K562 (cell line): Measurements from ENCODE around the gene LRRC25. TPM values are rescaled to one million over a fixed set of nuclear protein-coding genes. Genes with fewer than 3 reads are reported as not detected.
A peak's percentile ranks its signal among the peaks of the same experiment; 100 is the strongest.

Source experiments
- ATAC-seq: fragments of 200-7000 bp; cut with Tn5 transposase; 3 replicates; pipeline ENCODE4 v1.9.1; 2020; ENCODE audit warnings: moderate library complexity
- BruUV-seq: library from RNA; stranded (reverse); fragments of 400-500 nt; replicated peaks from 2 replicates; lab custom pipeline; 2021; lab: Mats Ljungman, UMichigan
- CTCF ChIA-PET: fragments of 300-600 bp; formaldehyde crosslinking; extraction: SDS; loops from one replicate; lab custom pipeline; 2021; ENCODE audit warnings: low intra/inter-chr PET ratio; lab: Yijun Ruan, JAX
- POLR2A ChIA-PET: fragments of 300-600, 350-650 bp; sonication (Branson Sonifier 250); formaldehyde crosslinking; extraction: SDS; loops from one replicate; lab custom pipeline; 2021; ENCODE audit warnings: antibody characterized with exemption, inconsistent platforms; lab: Yijun Ruan, JAX
- DNase-seq, 4 experiments: peaks; one replicate each; pipeline versions ENCODE4 v3.0.0 to v3.0.0-alpha.2; 2011 to 2018; ENCODE audit warnings: low spot score in 3 of 4, mixed read lengths in 3 of 4; ENCODE audit errors: extremely low read depth in 1 of 4
- FAIRE-seq: peaks from 2 replicates; lab custom pipeline; 2011; peaks lifted over from hg19 to GRCh38; lab: Jason Lieb, UNC
- H2AFZ ChIP-seq: 2 replicates; pipeline ENCODE4 v1.6.0; 2011; ENCODE audit warnings: low read depth, low read length, control low read depth, inconsistent platforms
- H3K27ac ChIP-seq: fragments of 200-600 bp; 3 replicates; pipeline ENCODE4 v1.8.0; 2011; ENCODE audit warnings: low read depth, mild to moderate bottlenecking, control low read depth, inconsistent platforms, low read length, moderate library complexity, mixed read lengths; ENCODE audit errors: extremely low read depth
- H3K27me3 ChIP-seq, 2 experiments: fragments of 300-600 bp in 1 of 2; 2 replicates in 1 of 2; 3 replicates in 1 of 2; pipeline versions ENCODE4 v1.6.0 to v1.8.0; 2011; ENCODE audit warnings: inconsistent platforms in 2 of 2, low read length in 2 of 2, mild to moderate bottlenecking in 1 of 2, mixed read lengths in 1 of 2, moderate library complexity in 1 of 2; ENCODE audit not compliant: control insufficient read depth in 2 of 2, insufficient read depth in 2 of 2
- H3K36me3 ChIP-seq: fragments of 300-600 bp; 3 replicates; pipeline ENCODE4 v1.8.0; 2011; ENCODE audit warnings: mild to moderate bottlenecking, low read length, inconsistent platforms; ENCODE audit not compliant: control insufficient read depth, insufficient read depth
- H3K4me1 ChIP-seq, 2 experiments: fragments of 200-600 bp in 1 of 2; replicated peaks in 1 of 2; 2 replicates in 1 of 2; 3 replicates in 1 of 2; pipeline versions ENCODE4 v1.5.1 to v1.8.0; 2011; ENCODE audit warnings: inconsistent platforms in 2 of 2, low read length in 2 of 2, mild to moderate bottlenecking in 1 of 2, mixed read lengths in 1 of 2, moderate library complexity in 1 of 2; ENCODE audit not compliant: control insufficient read depth in 2 of 2, insufficient read depth in 2 of 2
- H3K4me2 ChIP-seq: 2 replicates; pipeline ENCODE4 v1.6.1; 2011; ENCODE audit warnings: low read length, control low read depth, inconsistent platforms, mixed read lengths; ENCODE audit not compliant: insufficient read depth
- H3K4me3 ChIP-seq: fragments of 200-600 bp; sonication (generic), shearing (Covaris generic); 2 replicates; pipeline ENCODE4 v1.5.1; 2016; ENCODE audit warnings: control low read depth, inconsistent platforms
- H3K79me2 ChIP-seq: fragments of 200-600 bp; 3 replicates; pipeline ENCODE4 v1.8.0; 2011; ENCODE audit warnings: low read length, inconsistent platforms; ENCODE audit not compliant: control insufficient read depth, insufficient read depth
- H3K9ac ChIP-seq, 2 experiments: 2 replicates each; pipeline versions ENCODE4 v1.6.0 to v1.6.1; 2011; ENCODE audit warnings: low read depth in 2 of 2, low read length in 2 of 2, control low read depth in 1 of 2, inconsistent platforms in 1 of 2, mild to moderate bottlenecking in 1 of 2, mixed read lengths in 1 of 2; ENCODE audit not compliant: insufficient read depth in 1 of 2
- H3K9me1 ChIP-seq: one replicate; pipeline ENCODE4 v1.6.0; 2011; ENCODE audit warnings: inconsistent platforms, mild to moderate bottlenecking, low read length, moderate library complexity; ENCODE audit not compliant: control insufficient read depth, insufficient read depth
- H3K9me3 ChIP-seq: replicated peaks from 2 replicates; pipeline ENCODE4 v1.5.1; 2011; ENCODE audit warnings: low read depth, low read length, inconsistent platforms; ENCODE audit not compliant: control insufficient read depth, insufficient read depth
- H4K20me1 ChIP-seq: replicated peaks from 2 replicates; pipeline ENCODE4 v1.6.1; 2011; ENCODE audit warnings: low read length, inconsistent platforms, mixed read lengths; ENCODE audit not compliant: control insufficient read depth, insufficient read depth
- ADNP ChIP-seq: fragments of 200-800 bp; sonication (Bioruptor generic); IDR thresholded peaks from 2 replicates; pipeline ENCODE4 v1.6.1; 2016; ENCODE audit warnings: missing genetic modification characterization, missing compliant biosample characterization
- FIP1L1 ChIP-seq: fragments of 200-400 bp; formaldehyde crosslinking; IDR thresholded peaks from 2 replicates; pipeline ENCODE4 v1.6.1; 2018; ENCODE audit warnings: mild to moderate bottlenecking, low read depth, low read length; ENCODE audit not compliant: poor library complexity, severe bottlenecking
- PHTF2 ChIP-seq: fragments of 250-450 bp; sonication (Bioruptor Pico); IDR thresholded peaks from 2 replicates; pipeline ENCODE4 v1.5.0; 2021; ENCODE audit warnings: mild to moderate bottlenecking
- POLR2AphosphoS2 ChIP-seq: IDR thresholded peaks from 2 replicates; pipeline ENCODE4 v1.6.1; 2012; ENCODE audit warnings: low read length, improper control_type of control experiment
- POLR2G ChIP-seq: fragments of 200-400 bp; formaldehyde crosslinking; IDR thresholded peaks from 2 replicates; pipeline ENCODE4 v1.6.1; 2017; ENCODE audit warnings: low read depth, mild to moderate bottlenecking, antibody characterized with exemption, low read length, moderate library complexity
- TAF9B ChIP-seq: fragments of 450-650 bp; IDR thresholded peaks from 2 replicates; pipeline ENCODE4 v1.6.1; 2018; ENCODE audit warnings: mild to moderate bottlenecking; ENCODE audit not compliant: partially characterized antibody
- THRAP3 ChIP-seq: fragments of 450-650 bp; IDR thresholded peaks from 2 replicates; pipeline ENCODE4 v1.6.1; 2016; ENCODE audit warnings: mild to moderate bottlenecking, inconsistent platforms, borderline replicate concordance
- WGBS: fragments of 100-300 bp; shearing (Covaris generic); methylation state at CpG from one replicate; pipeline ENCODE4 v1.1.6; 2016; ENCODE audit warnings: low coverage, mixed read lengths; ENCODE audit not compliant: insufficient coverage; ENCODE audit errors: missing lambda C conversion rate; 5-methylcytosine and 5-hydroxymethylcytosine counted together
- in situ Hi-C: fragments of 300-500 bp; cut with MboI; formaldehyde crosslinking; loops from 4 replicates; pipeline ENCODE4 v1.15.0; 2018; ENCODE audit warnings: inconsistent platforms, mixed read lengths
- intact Hi-C: fragments of 100-400 bp; cut with micrococcal nuclease; formaldehyde crosslinking; loops from 2 replicates; pipeline ENCODE4 v1.14.2; 2022
- polyA plus RNA-seq, 8 experiments: library from polyadenylated mRNA; depleted of rRNA in 4 of 8; stranded (reverse) in 5 of 8; unstranded in 3 of 8; fragments of >200 nt; fragmentation: Nextera tagmentation in 2 of 8; fragmentation: Illumina TruSeq in 1 of 8; extraction: Ambion mirVana in 2 of 8; extraction: Trizol in 1 of 8; gene quantifications; 2 replicates each; pipeline versions ENCODE4 v1.2.1 to v1.2.3, GENCODE V29; 2011 to 2014; ENCODE audit warnings: inconsistent platforms in 1 of 8, missing spikeins in 1 of 8
- total RNA-seq, 7 experiments: library from RNA; depleted of rRNA in 6 of 7; stranded (reverse); fragments of >200 nt in 6 of 7; fragmentation: Illumina TruSeq in 2 of 7; extraction: Trizol in 2 of 7; gene quantifications; 2 replicates each; pipeline versions ENCODE4 v1.2.1 to v1.2.3, GENCODE V29; 2011 to 2021; ENCODE audit warnings: low replicate concordance in 1 of 7
- TF ChIP-seq, protein P1 (sequence below): sonication (generic); formaldehyde crosslinking; IDR thresholded peaks from 2 replicates; pipeline ENCODE4 v1.8.0; 2023; ENCODE audit warnings: mild to moderate bottlenecking, missing genetic modification reagents
- TF ChIP-seq, protein P2 (sequence below): IDR thresholded peaks from 2 replicates; pipeline ENCODE4 v1.6.1; 2012; ENCODE audit warnings: low read depth, low read length, improper control_type of control experiment, borderline replicate concordance
- TF ChIP-seq, protein P3 (sequence below): sonication (generic); IDR thresholded peaks from 2 replicates; pipeline ENCODE4 v1.6.1; 2016

The LRRC25 gene
- total and polyA plus RNA-seq, 9 of the 15 experiments (the other 6 are each of a cell fraction or from before 2014, with no cell fraction given) = 0.07 to 0.36 (median 0.10) TPM; not detected in 3

DNA sequence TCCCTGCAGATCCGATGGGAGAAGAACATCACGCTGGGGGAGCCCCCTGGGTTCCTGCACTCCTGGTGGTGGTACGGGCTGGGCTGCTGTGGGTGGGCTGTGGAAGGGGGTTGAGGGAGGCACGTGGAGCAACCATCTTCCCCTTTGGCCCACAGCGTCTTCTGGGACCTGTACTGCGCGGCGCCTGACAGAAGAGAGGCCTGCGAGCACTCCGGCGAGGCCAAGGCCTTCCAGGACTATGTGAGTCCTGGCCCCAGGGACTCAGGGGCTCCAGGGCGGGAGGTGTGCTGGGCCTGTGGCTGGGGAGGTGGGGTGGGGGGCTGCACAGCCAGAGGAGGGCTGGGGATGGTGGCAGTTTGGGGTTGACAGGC lies 30.3 kb upstream of the LRRC25 start:
- Histone ChIP-seq H3K9me3 (no peaks in the 10 kb centered on the region), H2AFZ (no peak overlapping the region), H3K27me3 (no peaks in the 10 kb centered on the region), H3K36me3 (peaks cover 71% of the 10 kb centered on the region)
- TF ChIP-seq POLR2G = peak; percentile 34; the same call in 1 of the 2 replicates
- no peak for TF ChIP-seq TAF9B
- TF ChIP-seq, all 486 proteins: peak for 1
- no peak overlapping the region for H3K4me2 ChIP-seq
- ChIA-PET POLR2A (interaction anchor here (0.5 to 1.2 kb wide), 3 partner anchors 12 to 204 kb away, joined by 3 to 4 read pairs (median 3); no protein-coding TSS in a partner anchor), CTCF (no interaction called here)
- H3K9ac ChIP-seq = no peak overlapping the region; a peak in 1 of 4 replicates
- H3K79me2 ChIP-seq = peaks cover 72% of the 10 kb centered on the region
- H4K20me1 ChIP-seq = peaks cover 13% of the 10 kb centered on the region
- H3K4me1 ChIP-seq = peaks cover 39 to 100% of the 10 kb centered on the region in 2 experiments
- no peak overlapping the region for H3K4me3 ChIP-seq
- no peak for DNase-seq
- no peak for ATAC-seq
- H3K9me1 ChIP-seq = no peaks in the 10 kb centered on the region
- in situ Hi-C loops = no loop called here
- BruUV-seq = no TSS peak
- H3K27ac ChIP-seq = no peak overlapping the region
- intact Hi-C loops = no loop called here
- 84% methylated on average over 11 of the region's 12 CpGs for WGBS
- no peak for FAIRE-seq

DNA sequence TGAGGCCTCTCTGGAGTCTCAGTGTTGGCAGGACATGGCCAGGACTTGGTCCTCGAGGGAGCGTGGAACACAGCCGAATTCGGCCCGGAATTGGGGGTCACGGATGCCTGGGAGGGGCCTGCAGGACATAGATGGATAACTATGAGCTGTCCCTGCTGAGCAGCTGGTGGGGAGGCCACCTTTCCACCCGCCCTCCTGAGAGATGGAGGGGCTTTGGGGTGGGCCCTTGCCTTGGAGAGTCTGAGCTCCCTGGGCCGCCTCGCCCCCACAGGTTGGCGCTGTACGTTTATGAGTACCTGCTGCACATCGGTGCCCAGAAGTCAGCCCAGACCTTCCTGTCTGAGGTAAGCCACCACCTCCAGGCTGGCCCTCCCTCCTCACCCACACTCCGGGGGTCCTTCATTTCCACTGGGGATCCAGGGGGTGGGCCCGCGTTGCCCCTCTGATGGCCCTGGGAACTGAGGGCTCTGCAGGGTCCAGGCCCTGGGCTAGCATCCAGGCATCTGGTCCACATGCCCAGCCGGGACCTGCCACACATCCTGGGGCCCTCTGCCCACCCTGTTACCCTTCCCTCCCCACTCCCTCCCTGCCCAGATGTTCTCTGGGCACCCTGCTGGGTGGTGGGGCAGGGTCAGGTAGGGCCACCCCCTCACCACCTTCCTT lies 29.8 kb upstream of the LRRC25 start:
- Histone ChIP-seq H3K27ac (no peak overlapping the region), H3K4me3 (no peak overlapping the region), H3K9me1 (no peaks in the 10 kb centered on the region), H4K20me1 (peaks cover 13% of the 10 kb centered on the region), H3K36me3 (peaks cover 73% of the 10 kb centered on the region), H3K4me1 (peaks cover 34 to 100% of the 10 kb centered on the region in 2 experiments), H3K4me2 (no peak overlapping the region), H3K9ac (peak overlapping the region in 1 of 2 experiments; percentile 68; a peak in 2 of 4 replicates), H3K27me3 (no peaks in the 10 kb centered on the region), H3K9me3 (no peaks in the 10 kb centered on the region), H2AFZ (no peak overlapping the region), H3K79me2 (peaks cover 73% of the 10 kb centered on the region)
- POLR2A ChIA-PET = interaction anchor here (0.5 to 1.0 kb wide), 2 partner anchors 11 to 203 kb away, joined by 3 read pairs; no protein-coding TSS in a partner anchor
- intact Hi-C loops = no loop called here
- in situ Hi-C loops = no loop called here
- WGBS = 90% methylated on average over 8 of the region's 16 CpGs
- no TSS peak for BruUV-seq
- CTCF ChIA-PET = interaction anchor here (0.5 kb wide), 1 partner anchor 10 kb away, joined by 3 read pairs; no protein-coding TSS in a partner anchor
- ATAC-seq (no peak), FAIRE-seq (no peak), DNase-seq (no peak)
- TF ChIP-seq, protein P1, sequence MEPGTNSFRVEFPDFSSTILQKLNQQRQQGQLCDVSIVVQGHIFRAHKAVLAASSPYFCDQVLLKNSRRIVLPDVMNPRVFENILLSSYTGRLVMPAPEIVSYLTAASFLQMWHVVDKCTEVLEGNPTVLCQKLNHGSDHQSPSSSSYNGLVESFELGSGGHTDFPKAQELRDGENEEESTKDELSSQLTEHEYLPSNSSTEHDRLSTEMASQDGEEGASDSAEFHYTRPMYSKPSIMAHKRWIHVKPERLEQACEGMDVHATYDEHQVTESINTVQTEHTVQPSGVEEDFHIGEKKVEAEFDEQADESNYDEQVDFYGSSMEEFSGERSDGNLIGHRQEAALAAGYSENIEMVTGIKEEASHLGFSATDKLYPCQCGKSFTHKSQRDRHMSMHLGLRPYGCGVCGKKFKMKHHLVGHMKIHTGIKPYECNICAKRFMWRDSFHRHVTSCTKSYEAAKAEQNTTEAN (CRISPR knock-in tag) = no peak
- TF ChIP-seq, protein P2, sequence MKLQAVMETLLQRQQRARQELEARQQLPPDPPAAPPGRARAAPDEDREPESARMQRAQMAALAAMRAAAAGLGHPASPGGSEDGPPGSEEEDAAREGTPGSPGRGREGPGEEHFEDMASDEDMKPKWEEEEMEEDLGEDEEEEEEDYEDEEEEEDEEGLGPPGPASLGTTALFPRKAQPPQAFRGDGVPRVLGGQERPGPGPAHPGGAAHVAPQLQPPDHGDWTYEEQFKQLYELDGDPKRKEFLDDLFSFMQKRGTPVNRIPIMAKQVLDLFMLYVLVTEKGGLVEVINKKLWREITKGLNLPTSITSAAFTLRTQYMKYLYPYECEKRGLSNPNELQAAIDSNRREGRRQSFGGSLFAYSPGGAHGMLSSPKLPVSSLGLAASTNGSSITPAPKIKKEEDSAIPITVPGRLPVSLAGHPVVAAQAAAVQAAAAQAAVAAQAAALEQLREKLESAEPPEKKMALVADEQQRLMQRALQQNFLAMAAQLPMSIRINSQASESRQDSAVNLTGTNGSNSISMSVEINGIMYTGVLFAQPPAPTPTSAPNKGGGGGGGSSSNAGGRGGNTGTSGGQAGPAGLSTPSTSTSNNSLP = no peak
- TF ChIP-seq FIP1L1 (peak; percentile 23), POLR2AphosphoS2 (no peak), POLR2G (peak; percentile 50; the same call in 1 of the 2 replicates), ADNP (no peak), THRAP3 (no peak), PHTF2 (CRISPR knock-in tag) (no peak)
- TF ChIP-seq, protein P3, sequence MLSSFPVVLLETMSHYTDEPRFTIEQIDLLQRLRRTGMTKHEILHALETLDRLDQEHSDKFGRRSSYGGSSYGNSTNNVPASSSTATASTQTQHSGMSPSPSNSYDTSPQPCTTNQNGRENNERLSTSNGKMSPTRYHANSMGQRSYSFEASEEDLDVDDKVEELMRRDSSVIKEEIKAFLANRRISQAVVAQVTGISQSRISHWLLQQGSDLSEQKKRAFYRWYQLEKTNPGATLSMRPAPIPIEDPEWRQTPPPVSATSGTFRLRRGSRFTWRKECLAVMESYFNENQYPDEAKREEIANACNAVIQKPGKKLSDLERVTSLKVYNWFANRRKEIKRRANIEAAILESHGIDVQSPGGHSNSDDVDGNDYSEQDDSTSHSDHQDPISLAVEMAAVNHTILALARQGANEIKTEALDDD = no peak
